ENCODE results near the gene ANK3.

- no peak for TF ChIP-seq CTCF (IDR thresholded peaks at IDR 0.05)
- no peak for TF ChIP-seq EP300 (IDR thresholded peaks at IDR 0.05)
- TF ChIP-seq POLR2A (IDR thresholded peaks at IDR 0.05), result no peak
- no peak for TF ChIP-seq POLR2AphosphoS5 (IDR thresholded peaks at IDR 0.05)
Measured at GRCh38 chr10:60003651-60004523, 385.8 kb downstream of the ANK3 start.
